Panc1 (cell line): ENCODE measurements around the gene ZBTB46.

Source experiments
- CTCF ChIP-seq: fragments of 450-650 bp; IDR thresholded peaks from 2 replicates; pipeline ENCODE4 v1.5.1; 2017; ENCODE audit warnings: mild to moderate bottlenecking
- POLR2AphosphoS5 ChIP-seq: IDR thresholded peaks from 2 replicates; pipeline ENCODE4 v1.6.1; 2012; ENCODE audit warnings: mild to moderate bottlenecking, low read depth, low read length, moderate library complexity

DNA sequence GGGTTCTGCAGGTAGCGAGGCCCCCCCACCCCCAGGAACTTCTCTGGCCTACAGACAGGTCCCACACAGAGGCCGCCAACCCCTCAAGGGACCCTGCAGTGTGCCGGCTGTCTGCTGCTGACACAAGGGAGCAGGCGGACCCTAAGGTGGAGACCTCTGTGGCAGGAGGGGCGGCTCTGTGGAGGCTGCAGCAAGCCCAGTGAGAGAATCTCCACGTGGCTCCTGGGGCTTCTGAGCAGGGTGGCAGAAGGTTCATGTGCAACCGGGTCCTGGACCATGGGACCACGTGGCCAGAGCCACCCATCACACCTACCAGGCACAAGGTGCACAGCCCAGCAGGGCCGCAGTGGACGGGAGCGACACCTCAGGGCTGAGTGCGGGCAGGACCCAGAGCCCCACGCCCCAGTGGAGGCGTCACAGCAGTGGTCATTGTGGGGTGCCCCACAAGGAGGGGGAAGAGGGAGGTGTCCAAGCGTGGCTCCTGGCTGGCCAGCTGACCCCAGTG is 127.5 kb downstream of the ZBTB46 start:
- no peak; the same call in 1 of the 2 replicates for TF ChIP-seq POLR2AphosphoS5
- TF ChIP-seq CTCF, result no peak
